ENCODE results near the gene PRKCI.

The PRKCI gene

DNA sequence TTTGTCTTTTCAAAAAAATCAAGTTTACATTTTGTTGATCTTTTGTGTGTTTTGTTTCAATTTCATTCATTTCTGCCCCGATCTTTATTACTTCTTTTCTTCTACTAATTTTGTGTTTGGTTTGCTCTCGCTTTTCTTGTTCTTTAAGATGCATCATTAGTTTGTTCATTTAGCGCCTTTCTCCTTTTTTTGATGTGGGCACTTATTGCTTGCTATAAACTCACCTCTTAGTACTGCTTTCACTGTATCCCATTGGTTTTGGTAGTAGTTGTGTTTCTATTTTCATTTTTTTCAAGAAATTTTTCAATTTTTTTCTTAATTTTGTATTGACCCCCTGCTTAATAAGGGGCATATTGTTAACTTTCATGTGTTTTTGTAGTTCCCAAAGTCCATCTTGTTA is 34.4 kb downstream of the PRKCI start:
- Histone ChIP-seq H3K4me3 (ENCODE audit: low read depth in 1 of 2, low read length in 2 of 2) (no peak overlapping the region), H3K9ac (ENCODE audit: low read depth, low read length) (no peak overlapping the region)

DNA sequence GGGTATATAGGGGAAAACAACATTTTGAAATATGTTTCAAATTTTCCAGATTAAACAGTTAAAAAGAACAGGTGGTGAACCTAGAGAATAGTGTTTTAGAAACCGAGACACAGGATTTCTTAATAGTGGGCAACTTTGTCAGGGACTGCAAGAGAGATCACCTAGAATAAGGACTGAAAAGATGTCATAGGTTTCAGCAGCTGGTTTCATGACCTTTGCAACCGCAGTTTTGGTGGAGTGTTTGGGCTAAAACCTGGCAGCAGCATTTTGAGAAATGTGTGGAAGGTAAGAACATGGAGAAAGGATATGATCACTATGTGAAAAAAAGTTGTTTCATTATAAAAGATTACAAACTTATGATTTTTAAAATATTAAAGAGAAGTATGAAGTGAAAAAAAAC is 34.9 kb downstream of the PRKCI start:
- TF ChIP-seq EZH2 (IDR thresholded peaks at IDR 0.05; ENCODE audit: borderline replicate concordance, low read depth, low read length, severe bottlenecking) = no peak
- TF ChIP-seq, protein P1, sequence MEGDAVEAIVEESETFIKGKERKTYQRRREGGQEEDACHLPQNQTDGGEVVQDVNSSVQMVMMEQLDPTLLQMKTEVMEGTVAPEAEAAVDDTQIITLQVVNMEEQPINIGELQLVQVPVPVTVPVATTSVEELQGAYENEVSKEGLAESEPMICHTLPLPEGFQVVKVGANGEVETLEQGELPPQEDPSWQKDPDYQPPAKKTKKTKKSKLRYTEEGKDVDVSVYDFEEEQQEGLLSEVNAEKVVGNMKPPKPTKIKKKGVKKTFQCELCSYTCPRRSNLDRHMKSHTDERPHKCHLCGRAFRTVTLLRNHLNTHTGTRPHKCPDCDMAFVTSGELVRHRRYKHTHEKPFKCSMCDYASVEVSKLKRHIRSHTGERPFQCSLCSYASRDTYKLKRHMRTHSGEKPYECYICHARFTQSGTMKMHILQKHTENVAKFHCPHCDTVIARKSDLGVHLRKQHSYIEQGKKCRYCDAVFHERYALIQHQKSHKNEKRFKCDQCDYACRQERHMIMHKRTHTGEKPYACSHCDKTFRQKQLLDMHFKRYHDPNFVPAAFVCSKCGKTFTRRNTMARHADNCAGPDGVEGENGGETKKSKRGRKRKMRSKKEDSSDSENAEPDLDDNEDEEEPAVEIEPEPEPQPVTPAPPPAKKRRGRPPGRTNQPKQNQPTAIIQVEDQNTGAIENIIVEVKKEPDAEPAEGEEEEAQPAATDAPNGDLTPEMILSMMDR (IDR thresholded peaks at IDR 0.05; ENCODE audit: borderline replicate concordance, extremely low read depth, low read length, poor library complexity, severe bottlenecking) = no peak
- H3K4me1 ChIP-seq (ENCODE audit: insufficient read depth, low read length) = no peaks in the 10 kb centered on the region
- no peak overlapping the region for H2AFZ ChIP-seq (ENCODE audit: low read depth, low read length)
- no peaks in the 10 kb centered on the region for H3K9me3 ChIP-seq (ENCODE audit: insufficient read depth, low read length, severe bottlenecking)
- H4K20me1 ChIP-seq (ENCODE audit: insufficient read depth, low read length) = no peaks in the 10 kb centered on the region
- no peaks in the 10 kb centered on the region for H3K27me3 ChIP-seq (ENCODE audit: insufficient read depth, low read length, poor library complexity)
- H3K9ac ChIP-seq (ENCODE audit: low read depth, low read length) = no peak overlapping the region
- peaks cover 20% of the 10 kb centered on the region for H3K36me3 ChIP-seq (ENCODE audit: insufficient read depth, low read length)
- no peak overlapping the region for H3K27ac ChIP-seq (ENCODE audit: low read length)
- ATAC-seq (ENCODE audit: insufficient read depth, low read depth) (no peak), DNase-seq (no peak)
- H3K4me3 ChIP-seq (ENCODE audit: low read depth in 1 of 2, low read length in 2 of 2) = no peak overlapping the region
- H3K79me2 ChIP-seq (ENCODE audit: insufficient read depth, low read length) = 0 out of 2 replicates have a peak, but pooled peaks cover 2% of the 10 kb centered on the region
- no peak overlapping the region for H3K4me2 ChIP-seq (ENCODE audit: insufficient read depth, low read length)

More for the DNA sequence above, 34.4 kb downstream of the PRKCI start:
- Histone ChIP-seq H3K9me3 (ENCODE audit: insufficient read depth, low read length, severe bottlenecking) (no peaks in the 10 kb centered on the region), H3K27me3 (ENCODE audit: insufficient read depth, low read length, poor library complexity) (no peaks in the 10 kb centered on the region), H3K79me2 (ENCODE audit: insufficient read depth, low read length) (0 out of 2 replicates have a peak, but pooled peaks cover 2% of the 10 kb centered on the region), H3K4me2 (ENCODE audit: insufficient read depth, low read length) (no peak overlapping the region), H4K20me1 (ENCODE audit: insufficient read depth, low read length) (no peaks in the 10 kb centered on the region), H3K27ac (ENCODE audit: low read length) (no peak overlapping the region), H2AFZ (ENCODE audit: low read depth, low read length) (no peak overlapping the region), H3K36me3 (ENCODE audit: insufficient read depth, low read length) (peaks cover 20% of the 10 kb centered on the region), H3K4me1 (ENCODE audit: insufficient read depth, low read length) (no peaks in the 10 kb centered on the region)
- TF ChIP-seq, protein P1 (IDR thresholded peaks at IDR 0.05; ENCODE audit: borderline replicate concordance, extremely low read depth, low read length, poor library complexity, severe bottlenecking) = no peak
- no peak for TF ChIP-seq EZH2 (IDR thresholded peaks at IDR 0.05; ENCODE audit: borderline replicate concordance, low read depth, low read length, severe bottlenecking)
- ATAC-seq (ENCODE audit: insufficient read depth, low read depth) = no peak
- DNase-seq = no peak

DNA sequence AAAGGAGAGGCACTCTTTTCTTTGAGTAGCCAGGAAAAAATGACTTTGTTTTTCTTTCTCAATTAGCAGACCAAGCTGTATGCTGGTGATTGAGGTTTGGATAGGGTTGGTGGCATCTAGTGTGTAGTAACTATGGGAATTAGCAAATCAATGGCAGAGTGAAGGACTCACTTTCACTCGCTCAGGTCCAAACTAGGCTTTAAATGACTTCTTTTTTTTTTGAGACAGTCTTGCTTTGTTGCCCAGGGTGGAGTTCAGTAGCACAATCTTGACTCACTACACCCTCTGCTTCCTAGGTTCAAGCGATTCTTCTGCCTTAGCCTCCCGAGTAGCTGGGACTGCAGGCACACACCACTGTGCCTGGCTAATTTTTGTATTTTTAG is 35.9 kb downstream of the PRKCI start:
- H3K27me3 ChIP-seq (ENCODE audit: insufficient read depth, low read length, poor library complexity) = no peaks in the 10 kb centered on the region
- H3K4me2 ChIP-seq (ENCODE audit: insufficient read depth, low read length) = no peak overlapping the region
- no peaks in the 10 kb centered on the region for H3K9me3 ChIP-seq (ENCODE audit: insufficient read depth, low read length, severe bottlenecking)
- DNase-seq (no peak), ATAC-seq (ENCODE audit: insufficient read depth, low read depth) (no peak)
- no peak overlapping the region for H3K27ac ChIP-seq (ENCODE audit: low read length)
- H3K4me3 ChIP-seq (ENCODE audit: low read depth in 1 of 2, low read length in 2 of 2) = no peak overlapping the region
- H4K20me1 ChIP-seq (ENCODE audit: insufficient read depth, low read length) = no peaks in the 10 kb centered on the region
- H3K9ac ChIP-seq (ENCODE audit: low read depth, low read length) = no peak overlapping the region
- TF ChIP-seq, protein P1 (IDR thresholded peaks at IDR 0.05; ENCODE audit: borderline replicate concordance, extremely low read depth, low read length, poor library complexity, severe bottlenecking) = no peak
- no peak for TF ChIP-seq EZH2 (IDR thresholded peaks at IDR 0.05; ENCODE audit: borderline replicate concordance, low read depth, low read length, severe bottlenecking)
- 0 out of 2 replicates have a peak, but pooled peaks cover 2% of the 10 kb centered on the region for H3K79me2 ChIP-seq (ENCODE audit: insufficient read depth, low read length)
- no peak overlapping the region for H2AFZ ChIP-seq (ENCODE audit: low read depth, low read length)
- H3K36me3 ChIP-seq (ENCODE audit: insufficient read depth, low read length) = peaks cover 18% of the 10 kb centered on the region
- no peaks in the 10 kb centered on the region for H3K4me1 ChIP-seq (ENCODE audit: insufficient read depth, low read length)

DNA sequence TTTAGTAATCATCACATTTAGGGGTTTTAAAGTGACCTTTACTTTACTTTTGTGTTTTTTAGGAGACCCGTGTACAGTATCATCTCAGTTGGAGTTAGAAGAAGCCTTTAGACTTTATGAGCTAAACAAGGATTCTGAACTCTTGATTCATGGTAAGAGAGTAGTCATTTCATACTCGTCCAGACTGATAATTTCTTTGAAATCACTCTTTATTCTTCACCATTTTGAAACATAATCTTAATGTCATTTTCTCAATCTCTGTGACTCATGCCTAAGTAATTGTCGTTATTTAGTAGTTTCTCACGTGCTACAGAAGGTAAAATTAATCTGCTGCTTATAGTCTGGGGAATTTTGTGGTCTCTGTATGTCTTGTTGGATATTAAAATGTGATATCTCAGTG is 37.7 kb downstream of the PRKCI start:
- no peak overlapping the region for H3K27ac ChIP-seq (ENCODE audit: low read length)
- no peak for DNase-seq
- H3K9me3 ChIP-seq (ENCODE audit: insufficient read depth, low read length, severe bottlenecking) = no peaks in the 10 kb centered on the region
- 0 out of 2 replicates have a peak, but pooled peaks cover 2% of the 10 kb centered on the region for H3K79me2 ChIP-seq (ENCODE audit: insufficient read depth, low read length)
- no peak overlapping the region for H3K4me2 ChIP-seq (ENCODE audit: insufficient read depth, low read length)
- peaks cover 30% of the 10 kb centered on the region for H3K36me3 ChIP-seq (ENCODE audit: insufficient read depth, low read length)
- H3K27me3 ChIP-seq (ENCODE audit: insufficient read depth, low read length, poor library complexity) = no peaks in the 10 kb centered on the region
- H2AFZ ChIP-seq (ENCODE audit: low read depth, low read length) = no peak overlapping the region
- TF ChIP-seq, protein P1 (IDR thresholded peaks at IDR 0.05; ENCODE audit: borderline replicate concordance, extremely low read depth, low read length, poor library complexity, severe bottlenecking) = no peak
- no peak for TF ChIP-seq EZH2 (IDR thresholded peaks at IDR 0.05; ENCODE audit: borderline replicate concordance, low read depth, low read length, severe bottlenecking)
- no peaks in the 10 kb centered on the region for H3K4me1 ChIP-seq (ENCODE audit: insufficient read depth, low read length)
- H4K20me1 ChIP-seq (ENCODE audit: insufficient read depth, low read length) = no peaks in the 10 kb centered on the region
- no peak for ATAC-seq (ENCODE audit: insufficient read depth, low read depth)
- no peak overlapping the region for H3K9ac ChIP-seq (ENCODE audit: low read depth, low read length)
- H3K4me3 ChIP-seq (ENCODE audit: low read depth in 1 of 2, low read length in 2 of 2) = no peak overlapping the region

Measured in DND-41 (cell line).